Fibroblast of lung (primary cell): ENCODE data around the gene GRIK2. TPM values are rescaled to one million over a fixed set of nuclear protein-coding genes. Genes with fewer than 3 reads are reported as not detected.

Source experiments
- DNase-seq, 2 donors: peaks; one replicate each; pipeline versions ENCODE4 v3.0.0 to v3.0.0-alpha.2; 2010; ENCODE audit warnings: low read depth in 2 of 2
- H2AFZ ChIP-seq: 2 replicates; pipeline ENCODE4 v1.5.1; 2012; ENCODE audit warnings: low read length, control low read depth, inconsistent platforms
- H3K27ac ChIP-seq: 2 replicates; pipeline ENCODE4 v1.5.1; 2011; ENCODE audit warnings: low read length, control low read depth; ENCODE audit not compliant: insufficient read depth
- H3K27me3 ChIP-seq: 2 replicates; pipeline ENCODE4 v1.5.1; 2011; ENCODE audit warnings: mild to moderate bottlenecking, low read length; ENCODE audit not compliant: control insufficient read depth, insufficient read depth
- H3K36me3 ChIP-seq: 2 replicates; pipeline ENCODE4 v1.5.1; 2011; ENCODE audit warnings: low read length; ENCODE audit not compliant: control insufficient read depth, insufficient read depth
- H3K4me1 ChIP-seq: 2 replicates; pipeline ENCODE4 v1.5.1; 2011; ENCODE audit warnings: low read length; ENCODE audit not compliant: control insufficient read depth, insufficient read depth; ENCODE audit errors: extremely low read depth
- H3K4me2 ChIP-seq: 2 replicates; pipeline ENCODE4 v1.5.1; 2011; ENCODE audit warnings: low read length, control low read depth; ENCODE audit not compliant: insufficient read depth; ENCODE audit errors: extremely low read depth
- H3K4me3 ChIP-seq, 4 experiments: fragments of 200-600 bp in 1 of 4; sonication (generic) in 1 of 4; replicated peaks in 1 of 4; 2 replicates each; pipeline ENCODE4 v1.5.1; 2011 to 2016; ENCODE audit warnings: low read length in 4 of 4, low read depth in 3 of 4, mild to moderate bottlenecking in 3 of 4, control low read depth in 2 of 4, inconsistent platforms in 1 of 4, mixed read lengths in 1 of 4; ENCODE audit not compliant: insufficient read depth in 1 of 4; ENCODE audit errors: control extremely low read depth in 1 of 4
- H3K79me2 ChIP-seq: 2 replicates; pipeline ENCODE4 v1.5.1; 2012; ENCODE audit warnings: mild to moderate bottlenecking, low read length, inconsistent platforms; ENCODE audit not compliant: control insufficient read depth, insufficient read depth
- H3K9ac ChIP-seq: 2 replicates; pipeline ENCODE4 v1.5.1; 2011; ENCODE audit warnings: mild to moderate bottlenecking, low read length, control low read depth; ENCODE audit not compliant: insufficient read depth
- H3K9me3 ChIP-seq: 2 replicates; pipeline ENCODE4 v1.5.1; 2012; ENCODE audit warnings: low read depth, low read length; ENCODE audit not compliant: control insufficient read depth, insufficient read depth
- H4K20me1 ChIP-seq: 2 replicates; pipeline ENCODE4 v1.5.1; 2011; ENCODE audit warnings: low read length; ENCODE audit not compliant: control insufficient read depth, insufficient read depth; ENCODE audit errors: extremely low read depth
- CTCF ChIP-seq, 2 donors: IDR thresholded peaks in 1 of 2; conservative IDR thresholded peaks in 1 of 2; 1 replicate in 1 of 2; 2 replicates in 1 of 2; pipeline ENCODE4 v1.5.1; 2011 to 2012; ENCODE audit warnings: low read length in 2 of 2, control low read depth in 1 of 2, inconsistent platforms in 1 of 2, low read depth in 1 of 2, mild to moderate bottlenecking in 1 of 2
- EZH2 ChIP-seq: IDR thresholded peaks from 2 replicates; pipeline ENCODE4 v1.5.1; 2012; ENCODE audit warnings: low read length, control low read depth, mild to moderate bottlenecking; ENCODE audit errors: missing control alignments
- polyA plus RNA-seq, 2 donors: library from polyadenylated mRNA; depleted of rRNA in 1 of 2; stranded (reverse) in 1 of 2; unstranded in 1 of 2; fragments of >200 nt; gene quantifications; 2 replicates each; pipeline ENCODE4 v1.2.1, GENCODE V29; 2011 to 2012; ENCODE audit warnings: missing spikeins in 1 of 2
- total RNA-seq: library from RNA; depleted of rRNA; stranded (reverse); fragments of >200 nt; gene quantifications from 2 replicates; pipeline ENCODE4 v1.2.1, GENCODE V29; 2014

The GRIK2 gene
- total and polyA plus RNA-seq, 2 donors (not counting 1 experiment from before 2014, with no cell fraction given), result 0.33 to 0.40 TPM

- DNase-seq, result peak in 1 of 2 donors; percentile 86
- H3K79me2 ChIP-seq, result no peaks in the 10 kb centered on the region
- no peak for TF ChIP-seq EZH2
- TF ChIP-seq CTCF (conservative IDR thresholded peaks at IDR 0.05 in 1 of 2, IDR thresholded peaks at IDR 0.05 in 1 of 2; ENCODE audit: low read depth in 1 of 2, low read length in 2 of 2), result no peak
- H3K27me3 ChIP-seq, result no peaks in the 10 kb centered on the region
- no peak overlapping the region for H3K4me3 ChIP-seq
- H3K4me1 ChIP-seq, result no peaks in the 10 kb centered on the region
- H2AFZ ChIP-seq, result no peak overlapping the region
- H3K36me3 ChIP-seq, result no peaks in the 10 kb centered on the region
- H3K27ac ChIP-seq, result no peak overlapping the region
- H4K20me1 ChIP-seq, result no peaks in the 10 kb centered on the region
- H3K9ac ChIP-seq, result no peak overlapping the region
- H3K4me2 ChIP-seq, result no peak overlapping the region
- no peaks in the 10 kb centered on the region for H3K9me3 ChIP-seq
Observed at GRCh38 chr6:101830501-101831031, 437.1 kb downstream of the GRIK2 start.

- no peak overlapping the region for H3K4me3 ChIP-seq
- no peak overlapping the region for H3K9ac ChIP-seq
- no peaks in the 10 kb centered on the region for H3K9me3 ChIP-seq
- H3K27me3 ChIP-seq, result no peaks in the 10 kb centered on the region
- H3K79me2 ChIP-seq, result no peaks in the 10 kb centered on the region
- no peak overlapping the region for H2AFZ ChIP-seq
- no peak for TF ChIP-seq EZH2
- TF ChIP-seq CTCF (conservative IDR thresholded peaks at IDR 0.05 in 1 of 2, IDR thresholded peaks at IDR 0.05 in 1 of 2; ENCODE audit: low read depth in 1 of 2, low read length in 2 of 2), result no peak
- no peaks in the 10 kb centered on the region for H3K36me3 ChIP-seq
- H4K20me1 ChIP-seq, result no peaks in the 10 kb centered on the region
- H3K27ac ChIP-seq, result no peak overlapping the region
- no peaks in the 10 kb centered on the region for H3K4me1 ChIP-seq
- H3K4me2 ChIP-seq, result no peak overlapping the region
- no peak for DNase-seq
Observed at GRCh38 chr6:101832371-101832770, 438.9 kb downstream of the GRIK2 start.

- Histone ChIP-seq H3K4me3 (no peak overlapping the region), H3K4me1 (no peaks in the 10 kb centered on the region), H2AFZ (no peak overlapping the region), H3K4me2 (no peak overlapping the region), H3K79me2 (no peaks in the 10 kb centered on the region), H4K20me1 (no peaks in the 10 kb centered on the region), H3K9ac (no peak overlapping the region), H3K27me3 (no peaks in the 10 kb centered on the region), H3K36me3 (no peaks in the 10 kb centered on the region), H3K9me3 (no peaks in the 10 kb centered on the region), H3K27ac (no peak overlapping the region)
- no peak for DNase-seq
- TF ChIP-seq EZH2, result no peak
- TF ChIP-seq CTCF (conservative IDR thresholded peaks at IDR 0.05 in 1 of 2, IDR thresholded peaks at IDR 0.05 in 1 of 2; ENCODE audit: low read depth in 1 of 2, low read length in 2 of 2), result no peak
Observed at GRCh38 chr6:101840100-101840499, 446.6 kb downstream of the GRIK2 start.
